HG02973 (cell line): ENCODE measurements around the gene CTNND2.

Experiments
- ATAC-seq: cut with Tn5 transposase; IDR thresholded peaks from one replicate; pipeline ENCODE4 v1.9.1; 2021; ENCODE audit warnings: moderate library complexity; ENCODE audit not compliant: unreplicated experiment

CTNND2 gene

DNA sequence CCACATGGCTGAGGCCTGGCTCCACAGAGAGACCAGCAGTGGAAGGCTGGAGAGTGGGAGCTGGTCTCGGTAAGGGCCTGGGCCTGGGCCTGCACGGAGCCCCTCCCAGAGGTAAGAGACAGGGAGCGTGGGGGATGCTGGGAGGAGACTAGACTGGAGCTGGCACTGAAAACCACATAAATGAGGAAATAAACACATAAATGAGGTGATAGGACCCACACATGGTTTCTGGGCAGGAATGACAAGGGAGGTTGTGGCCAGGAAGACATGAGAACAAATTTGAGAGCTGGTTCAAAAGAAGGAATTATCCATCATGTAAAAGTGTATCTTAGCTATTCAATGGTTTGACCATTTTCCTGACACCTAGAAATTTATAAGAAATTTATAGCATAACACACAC is 691.5 kb downstream of the CTNND2 start:
- ATAC-seq: no peak

GRCh38 chr5:11197726-11198125 is 706.5 kb downstream of the CTNND2 start:
- ATAC-seq: no peak

DNA sequence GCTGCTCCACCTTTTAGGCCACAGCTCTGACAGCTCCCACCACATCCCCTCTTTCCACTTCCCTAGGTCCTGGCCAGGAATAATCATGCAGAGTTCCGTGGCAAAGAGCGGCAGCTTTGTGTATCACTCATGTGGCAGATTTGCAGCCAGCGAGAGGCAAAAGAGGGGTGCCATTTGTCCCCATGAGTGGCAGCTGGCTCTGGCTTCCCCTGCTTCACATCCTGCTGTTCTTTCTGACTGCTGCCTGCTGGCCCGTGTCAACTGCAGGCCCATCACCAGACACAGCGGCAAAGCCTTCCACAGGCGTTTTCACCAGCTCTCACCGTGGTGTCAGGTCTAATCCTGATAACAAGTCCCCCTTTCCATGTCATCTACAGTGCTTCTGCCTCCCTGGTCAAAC is 712.6 kb downstream of the CTNND2 start:
- ATAC-seq: no peak

DNA sequence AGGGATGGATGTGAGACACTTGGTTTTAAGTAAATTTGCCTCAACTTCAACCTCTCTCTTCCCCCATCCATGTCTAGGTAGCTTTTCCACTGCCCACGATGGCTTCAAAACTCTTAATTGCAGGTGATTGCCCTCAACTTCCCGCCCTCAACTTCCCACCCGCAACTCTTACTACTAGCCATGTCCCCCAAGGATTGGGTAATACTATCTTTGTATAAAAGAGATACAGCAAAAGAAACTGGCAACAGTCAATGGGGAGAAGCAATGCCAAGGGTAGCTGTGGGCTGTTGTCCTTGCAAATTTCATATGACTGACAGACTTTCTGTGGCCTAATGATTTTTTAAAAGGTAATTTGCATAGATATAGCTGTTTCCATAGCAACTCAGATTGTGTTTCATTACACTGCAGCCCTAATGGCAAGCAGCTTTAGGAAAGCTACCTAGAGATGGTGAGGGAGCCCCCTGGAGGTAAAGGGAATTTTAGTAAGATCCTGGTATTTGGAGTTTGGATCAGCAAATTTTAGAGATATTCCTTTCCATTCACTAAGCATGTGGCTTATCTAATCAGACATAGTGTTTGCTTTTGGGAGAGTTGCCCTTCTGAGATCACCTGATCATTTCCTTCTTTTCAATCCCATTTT is 721.7 kb downstream of the CTNND2 start:
- ATAC-seq: peak; percentile 56

- ATAC-seq: no peak
Observed at GRCh38 chr5:11181940-11182339, 722.3 kb downstream of the CTNND2 start.

GRCh38 chr5:11180890-11181289 is 723.4 kb downstream of the CTNND2 start:
- ATAC-seq: no peak

- ATAC-seq: no peak
Observed at GRCh38 chr5:11177999-11178711, 726.1 kb downstream of the CTNND2 start.

GRCh38 chr5:11174591-11174990 is 729.7 kb downstream of the CTNND2 start:
- ATAC-seq: no peak

DNA sequence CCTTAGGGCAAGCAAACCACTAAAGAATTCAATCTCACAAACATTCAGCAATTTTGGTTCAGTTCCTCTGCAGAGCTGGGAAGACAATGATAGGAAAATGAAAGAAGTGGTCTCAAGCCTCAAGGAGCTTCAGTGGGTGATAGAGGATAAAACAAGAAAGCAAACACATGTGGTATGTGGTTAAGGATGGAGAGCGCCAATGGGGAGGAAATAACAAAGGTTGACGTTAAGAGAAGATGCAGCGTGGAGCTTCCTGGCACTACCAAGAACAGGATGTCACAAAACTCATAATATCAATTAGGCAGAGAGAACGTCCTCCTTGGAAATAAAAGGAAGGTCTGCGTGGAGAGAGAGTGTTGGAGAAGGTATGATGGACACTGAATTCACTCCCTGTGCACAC is 731.8 kb downstream of the CTNND2 start:
- no peak for ATAC-seq

- ATAC-seq: no peak
Observed at GRCh38 chr5:11171236-11171635, 733.0 kb downstream of the CTNND2 start.

GRCh38 chr5:11166923-11167322 is 737.3 kb downstream of the CTNND2 start:
- no peak for ATAC-seq

DNA sequence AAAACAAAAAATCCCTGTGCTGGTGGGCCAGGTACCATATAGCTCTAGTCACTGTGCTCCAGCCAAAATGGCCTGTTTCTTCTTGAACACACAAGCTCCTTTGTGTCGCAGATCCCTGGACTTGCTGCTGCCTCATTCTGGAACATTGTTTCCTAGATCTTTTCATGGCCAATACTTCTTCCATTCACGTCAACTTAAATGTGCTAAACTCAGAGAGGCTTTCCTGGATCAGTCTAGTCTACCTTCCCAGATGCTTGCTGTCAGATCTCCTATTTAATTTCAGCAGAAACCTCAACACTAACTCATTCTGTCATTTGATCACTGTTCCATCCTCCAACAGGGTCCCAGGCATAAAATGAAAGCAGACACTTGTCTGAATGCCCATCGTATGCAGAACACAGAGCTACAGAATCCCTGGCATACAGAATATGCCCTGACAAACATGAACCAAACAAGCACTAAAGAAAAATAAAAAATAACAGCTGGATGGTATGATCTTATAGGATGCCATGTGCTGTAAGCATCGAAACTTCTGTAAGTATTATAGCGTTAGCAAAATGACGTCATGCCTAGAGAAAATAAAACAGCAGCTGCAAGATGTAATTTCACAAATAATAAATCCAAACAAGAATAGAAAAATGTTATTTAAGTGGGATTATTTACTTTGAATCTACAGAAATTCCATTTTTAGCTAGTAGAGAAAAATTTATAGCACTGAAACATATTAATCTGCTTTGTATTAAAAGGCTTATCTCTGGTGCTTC is 739.5 kb downstream of the CTNND2 start:
- ATAC-seq: no peak

GRCh38 chr5:11157132-11157531 is 747.1 kb downstream of the CTNND2 start:
- ATAC-seq: no peak

DNA sequence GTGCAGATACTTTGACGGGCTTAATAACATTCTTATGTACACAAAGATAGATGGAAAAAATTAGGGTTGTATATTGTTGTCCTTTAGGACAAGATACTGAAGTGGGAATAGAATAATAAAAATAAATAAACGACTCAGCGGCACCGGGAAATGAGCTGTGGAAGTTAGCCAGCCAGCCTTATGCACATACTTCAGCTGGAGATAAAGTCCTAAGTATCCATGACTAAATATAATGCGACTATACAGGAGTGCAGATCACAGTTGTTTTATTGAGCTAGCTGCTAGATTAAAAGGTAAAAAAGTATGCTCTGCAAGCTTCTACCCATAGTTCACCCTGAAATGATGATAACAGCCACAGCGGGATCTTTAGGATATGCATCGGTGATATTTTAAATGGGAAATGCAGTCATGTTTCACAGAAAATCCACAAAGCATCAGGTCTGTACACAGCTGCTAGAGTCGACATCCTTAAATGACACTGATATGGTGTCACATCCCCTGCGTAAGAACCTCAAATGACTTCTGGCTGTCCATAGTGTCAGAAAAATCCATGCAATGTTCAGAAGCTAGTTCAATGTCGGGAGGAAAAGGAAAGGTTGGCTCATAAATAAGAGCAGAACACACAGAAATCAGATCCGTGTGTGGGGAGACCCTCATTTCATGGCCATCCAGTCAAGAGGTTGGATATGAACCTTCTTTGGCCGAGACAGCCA is 750.4 kb downstream of the CTNND2 start:
- no peak for ATAC-seq

GRCh38 chr5:11152368-11152767 is 751.9 kb downstream of the CTNND2 start:
- no peak for ATAC-seq

DNA sequence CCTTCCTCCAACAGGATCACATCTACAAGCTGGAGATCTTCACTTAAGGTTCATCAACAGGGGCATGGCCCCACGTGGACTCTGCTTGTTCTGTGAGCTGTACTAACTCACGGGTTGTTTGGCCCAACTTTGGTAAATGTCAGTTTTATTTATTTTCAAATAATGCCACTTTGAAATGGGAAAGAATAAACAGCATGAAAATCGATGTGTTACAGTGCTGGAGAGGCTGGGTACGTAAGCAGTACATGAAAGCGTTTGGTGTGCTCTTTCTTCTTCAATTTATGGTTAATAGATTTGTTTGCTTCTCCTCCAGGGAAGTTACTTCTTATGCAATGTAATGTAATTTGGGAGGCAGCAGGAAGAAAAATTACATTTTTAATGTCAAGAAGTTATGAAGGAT is 753.3 kb downstream of the CTNND2 start:
- ATAC-seq: no peak

DNA sequence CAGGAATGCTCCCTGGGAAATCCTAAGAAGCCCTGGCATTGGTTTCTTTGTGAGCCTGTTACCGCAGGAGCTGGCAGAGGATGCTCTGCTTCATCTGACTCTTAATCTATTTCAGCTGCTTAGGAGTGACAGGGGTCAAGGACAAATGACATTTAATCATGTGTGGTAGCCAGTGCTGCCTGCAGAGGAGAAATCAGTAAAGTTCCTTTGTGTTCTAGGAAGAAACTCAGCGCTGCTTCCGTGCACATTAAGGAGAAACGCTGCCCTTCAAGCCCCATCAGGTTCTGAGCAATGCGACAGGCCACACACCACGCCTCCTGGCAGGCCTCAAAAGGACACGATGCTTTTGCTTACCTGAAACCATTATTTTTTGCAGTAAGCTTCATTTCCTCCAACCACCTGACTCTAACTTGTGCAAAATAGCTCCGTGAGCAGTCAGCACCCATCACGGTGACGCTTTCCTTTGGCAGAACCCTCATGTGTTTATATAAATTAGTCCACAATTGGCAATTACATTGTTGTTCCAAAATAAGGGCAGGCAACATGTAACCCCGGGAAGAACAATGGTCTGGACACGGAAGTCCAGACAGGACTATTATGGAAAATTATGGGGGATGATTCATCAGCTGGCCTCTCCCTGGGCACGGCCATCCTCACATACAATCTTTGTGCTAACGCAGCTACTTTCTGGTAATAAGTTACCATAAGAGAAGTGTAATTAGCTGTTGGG is 755.3 kb downstream of the CTNND2 start:
- ATAC-seq: no peak

DNA sequence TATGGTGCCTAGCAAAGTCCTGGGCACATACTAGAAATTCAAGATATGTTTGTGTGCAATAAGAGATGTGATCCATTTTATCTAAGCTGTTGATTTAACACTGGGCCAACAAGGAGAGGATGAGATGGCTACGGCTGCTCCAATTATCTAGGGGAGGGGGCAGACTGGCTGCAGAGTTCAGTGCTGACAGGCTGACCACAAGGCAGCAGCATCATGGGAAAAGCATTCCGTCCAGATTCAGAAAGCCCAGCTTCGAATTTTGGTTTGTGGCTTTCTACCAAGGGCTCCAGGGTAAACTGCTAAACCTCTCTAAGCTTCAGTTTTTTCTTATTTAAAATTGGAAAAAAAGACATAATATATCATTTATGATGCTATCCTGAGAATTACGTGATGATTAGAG is 758.1 kb downstream of the CTNND2 start:
- no peak for ATAC-seq

DNA sequence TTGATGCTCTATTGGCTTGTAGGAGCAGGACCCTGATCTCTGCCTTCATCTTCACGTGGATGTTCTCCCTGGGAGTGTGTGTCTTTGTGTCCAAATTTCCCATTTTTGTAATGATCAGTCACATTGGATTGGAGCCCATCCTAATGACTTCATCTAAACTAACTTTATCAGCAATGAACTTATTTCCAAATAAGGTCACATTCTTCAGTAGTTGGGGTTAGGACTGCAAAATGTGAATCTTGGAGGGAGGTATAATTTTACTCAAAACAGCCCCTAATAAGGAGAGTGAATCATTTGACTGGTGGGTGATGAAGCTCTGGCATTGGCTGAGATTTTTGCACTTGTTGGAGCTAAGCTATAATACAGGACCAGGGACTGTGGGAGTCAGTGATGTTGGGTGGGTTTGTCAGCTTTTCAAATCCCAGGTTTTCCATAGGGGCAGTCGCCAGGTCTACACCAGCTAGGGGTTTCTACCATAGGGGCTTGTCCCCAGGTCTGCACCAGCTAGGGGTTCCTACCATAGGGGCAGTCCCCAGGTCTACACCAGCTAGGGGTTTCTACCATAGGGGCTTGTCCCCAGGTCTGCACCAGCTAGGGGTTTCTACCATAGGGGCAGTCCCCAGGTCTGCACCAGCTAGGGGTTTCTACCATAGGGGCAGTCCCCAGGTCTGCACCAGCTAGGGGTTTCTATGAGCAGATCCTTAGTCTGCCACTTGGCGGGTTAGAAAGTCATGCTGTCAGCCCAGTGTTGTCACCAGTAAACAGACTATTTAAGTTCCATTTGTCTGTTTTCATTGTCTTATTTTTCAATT is 760.6 kb downstream of the CTNND2 start:
- ATAC-seq: peak; percentile 56
